HG03280 (cell line): ENCODE measurements around the gene CEP97.
"Not testable (repeated sequence)": the region's sequence is repeated elsewhere in the genome, so short reads cannot be mapped to it uniquely, and the experiment has no call there.

Experiments
- ATAC-seq: cut with Tn5 transposase; IDR thresholded peaks from one replicate; pipeline ENCODE4 v1.9.1; 2021; ENCODE audit warnings: mild to moderate bottlenecking, moderate library complexity; ENCODE audit not compliant: unreplicated experiment

Gene CEP97, protein sequence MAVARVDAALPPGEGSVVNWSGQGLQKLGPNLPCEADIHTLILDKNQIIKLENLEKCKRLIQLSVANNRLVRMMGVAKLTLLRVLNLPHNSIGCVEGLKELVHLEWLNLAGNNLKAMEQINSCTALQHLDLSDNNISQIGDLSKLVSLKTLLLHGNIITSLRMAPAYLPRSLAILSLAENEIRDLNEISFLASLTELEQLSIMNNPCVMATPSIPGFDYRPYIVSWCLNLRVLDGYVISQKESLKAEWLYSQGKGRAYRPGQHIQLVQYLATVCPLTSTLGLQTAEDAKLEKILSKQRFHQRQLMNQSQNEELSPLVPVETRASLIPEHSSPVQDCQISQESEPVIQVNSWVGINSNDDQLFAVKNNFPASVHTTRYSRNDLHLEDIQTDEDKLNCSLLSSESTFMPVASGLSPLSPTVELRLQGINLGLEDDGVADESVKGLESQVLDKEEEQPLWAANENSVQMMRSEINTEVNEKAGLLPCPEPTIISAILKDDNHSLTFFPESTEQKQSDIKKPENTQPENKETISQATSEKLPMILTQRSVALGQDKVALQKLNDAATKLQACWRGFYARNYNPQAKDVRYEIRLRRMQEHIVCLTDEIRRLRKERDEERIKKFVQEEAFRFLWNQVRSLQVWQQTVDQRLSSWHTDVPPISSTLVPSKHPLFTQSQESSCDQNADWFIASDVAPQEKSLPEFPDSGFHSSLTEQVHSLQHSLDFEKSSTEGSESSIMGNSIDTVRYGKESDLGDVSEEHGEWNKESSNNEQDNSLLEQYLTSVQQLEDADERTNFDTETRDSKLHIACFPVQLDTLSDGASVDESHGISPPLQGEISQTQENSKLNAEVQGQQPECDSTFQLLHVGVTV

DNA sequence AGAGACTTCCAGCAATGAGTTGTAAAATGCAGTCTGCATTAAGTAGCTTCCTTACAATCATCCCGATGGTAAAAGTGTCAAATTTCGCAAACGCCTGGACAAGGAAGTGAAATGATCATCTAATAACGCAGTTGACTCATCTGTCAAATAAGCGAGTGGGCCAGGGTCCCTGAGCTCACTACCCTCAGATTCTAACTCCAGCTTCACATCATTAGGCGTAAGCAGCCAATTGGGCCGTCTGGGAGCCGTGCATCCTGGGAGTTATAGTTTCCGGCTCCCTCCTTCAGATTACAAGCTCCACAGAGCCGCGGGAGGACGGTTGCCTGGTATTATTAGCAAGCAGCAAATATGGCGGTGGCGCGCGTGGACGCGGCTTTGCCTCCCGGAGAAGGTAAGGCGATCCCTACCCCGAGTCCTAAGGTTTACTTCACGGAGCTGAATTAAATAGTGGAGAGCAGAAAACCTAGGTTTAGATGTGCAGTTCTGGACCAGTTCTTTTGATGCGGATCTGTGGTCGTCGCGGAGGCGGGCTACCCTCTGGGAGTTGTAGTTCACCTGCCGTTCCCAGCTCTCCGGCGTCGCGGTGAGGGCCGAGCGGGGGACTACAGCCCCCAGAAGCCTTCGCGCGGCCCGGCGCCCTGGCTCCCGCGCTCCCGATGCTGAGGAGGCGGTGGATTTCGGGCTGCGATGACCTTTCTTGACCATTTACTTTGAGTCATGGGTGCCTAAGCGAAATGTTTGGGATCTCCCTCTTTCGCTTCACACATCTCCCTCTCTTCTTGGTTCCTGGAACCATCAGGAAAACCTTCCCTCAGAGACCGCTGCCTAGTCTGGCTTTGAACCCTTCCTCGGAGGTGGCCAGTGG, at the start of gene CEP97:
Gene CEP97 (plus strand): TSS at position 286 of the 865 bp plus-strand sequence. CDS start 63 bp downstream, at position 349.
- peak; percentile 88 for ATAC-seq

DNA sequence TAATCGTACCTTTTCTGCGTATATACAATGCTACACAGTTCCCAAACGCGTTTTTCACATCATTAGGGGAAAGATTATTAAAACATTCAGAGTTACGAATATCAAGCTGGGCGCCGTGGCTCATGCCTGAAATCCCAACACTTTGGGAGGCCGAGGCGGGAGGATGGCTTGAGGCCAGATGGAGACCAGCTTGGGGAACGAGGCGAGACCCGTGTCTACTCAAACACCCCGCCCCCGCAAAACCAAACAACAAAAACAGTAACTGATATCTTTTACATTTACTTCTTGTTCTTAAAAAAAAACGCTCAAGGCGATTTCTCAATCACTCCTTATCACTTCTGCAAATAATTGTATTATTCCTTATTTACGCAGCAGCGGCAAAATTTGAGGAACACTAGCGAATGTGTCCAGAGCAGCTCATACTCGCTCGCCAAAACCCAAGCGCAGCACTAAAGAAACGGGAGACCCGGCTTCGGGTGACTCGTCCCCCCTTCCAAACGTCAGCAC, 48.7 kb upstream of the CEP97 start:
- no peak for ATAC-seq

DNA sequence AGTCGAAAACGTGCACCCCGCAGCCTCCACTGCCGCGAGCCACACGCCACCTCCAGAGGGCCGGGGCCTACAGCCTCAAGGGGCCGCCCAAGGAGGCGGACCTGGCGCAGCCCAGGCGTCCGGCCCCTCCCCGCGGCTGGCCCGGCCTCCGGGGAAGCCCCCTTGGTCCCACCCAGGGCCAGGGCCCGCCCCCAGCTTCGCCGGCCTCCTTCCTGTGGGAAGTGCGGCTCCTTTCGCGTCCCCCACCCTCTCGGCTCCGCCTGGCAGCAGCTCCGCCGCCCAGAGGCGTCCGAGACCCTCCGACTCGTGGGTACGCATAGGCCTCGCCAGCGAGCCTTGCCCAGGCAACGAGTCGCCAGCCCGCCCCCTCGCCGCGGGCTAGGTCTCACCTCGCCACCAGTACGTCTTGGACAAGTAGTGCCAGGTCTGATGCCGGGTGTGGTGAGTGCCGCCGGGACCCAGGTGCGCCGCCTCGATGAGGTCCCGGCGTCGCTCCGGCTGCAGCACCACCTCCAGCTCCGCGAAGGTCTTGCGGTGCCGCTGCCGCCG, 48.1 kb upstream of the CEP97 start:
- peak; percentile 87 for ATAC-seq

DNA sequence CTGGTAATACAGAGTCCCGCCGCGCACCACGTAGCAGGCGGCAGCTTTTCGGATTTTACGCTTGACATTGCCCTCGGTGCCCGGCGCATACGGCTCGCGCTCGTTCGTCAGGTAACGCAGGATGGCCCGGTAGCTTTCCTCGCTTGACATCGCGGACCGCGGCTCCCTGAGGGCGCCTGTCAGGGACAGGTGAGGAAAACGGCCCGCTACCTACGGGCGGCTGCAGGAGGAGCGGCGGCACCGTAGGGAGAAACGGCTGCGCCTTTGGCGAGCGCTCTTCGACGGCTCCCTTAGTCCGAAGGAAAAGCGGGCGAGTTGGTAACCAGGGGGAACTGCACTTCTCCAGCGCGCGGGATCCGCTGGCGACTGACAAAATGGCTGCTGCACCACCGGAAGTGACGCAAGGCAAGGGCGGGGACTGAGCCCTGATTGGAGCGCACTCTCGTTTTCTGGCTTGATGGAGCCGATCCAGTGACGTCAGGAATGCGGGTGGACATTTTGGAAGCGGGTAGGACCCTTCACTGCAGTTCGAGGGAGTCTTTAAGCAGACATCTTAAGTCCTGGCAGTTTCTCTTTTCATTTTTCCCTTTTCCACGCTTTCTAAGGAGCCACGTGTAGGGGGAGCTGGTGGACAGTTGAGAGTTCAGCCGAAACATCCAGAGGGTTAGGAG, 47.5 kb upstream of the CEP97 start, which contains the start of gene ZBTB11:
Gene ZBTB11 (minus strand): TSS at position 368 of the 671 bp plus-strand sequence. CDS start 218 bp downstream, at position 150.
- ATAC-seq, result peak; percentile 66

DNA sequence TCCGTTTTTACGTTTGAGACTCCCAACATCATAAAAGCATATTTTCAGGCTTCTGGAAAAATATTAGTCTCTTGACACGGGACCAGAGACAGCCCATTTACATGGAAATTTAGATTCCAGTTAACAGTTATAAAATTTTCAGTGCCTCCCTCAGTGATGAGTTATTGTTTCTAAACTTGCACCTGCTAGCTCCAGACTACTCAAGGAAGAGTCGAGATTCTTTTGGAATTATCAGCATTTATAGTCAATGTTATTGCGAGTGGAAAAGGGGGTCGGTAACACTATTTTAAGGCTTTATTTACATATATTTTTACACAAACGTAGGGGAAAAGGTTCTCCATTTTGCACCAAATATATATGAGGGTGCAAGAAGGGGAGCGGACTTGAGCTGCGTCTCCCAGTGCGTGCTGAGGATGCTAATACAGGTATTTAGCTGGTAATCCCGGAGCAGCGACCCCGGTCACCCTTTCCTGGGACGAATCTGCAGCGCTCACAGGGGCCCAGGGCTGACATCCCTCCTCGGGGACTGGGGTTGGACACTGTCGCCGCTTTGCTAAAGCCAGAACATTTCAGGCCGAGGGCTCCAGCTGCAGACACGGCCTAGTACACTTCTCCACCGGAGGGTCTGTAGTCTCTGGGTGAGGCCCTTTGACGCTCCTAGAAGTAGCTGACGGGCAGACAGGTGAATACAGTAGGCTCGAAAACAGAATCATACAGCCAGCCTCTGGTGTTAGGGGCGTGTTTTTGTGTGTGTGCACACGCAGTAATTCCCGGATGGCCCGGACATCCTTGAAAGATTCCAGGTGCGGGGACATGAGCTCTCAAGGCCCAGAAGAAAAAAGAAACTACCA, 46.8 kb upstream of the CEP97 start:
- no peak for ATAC-seq

DNA sequence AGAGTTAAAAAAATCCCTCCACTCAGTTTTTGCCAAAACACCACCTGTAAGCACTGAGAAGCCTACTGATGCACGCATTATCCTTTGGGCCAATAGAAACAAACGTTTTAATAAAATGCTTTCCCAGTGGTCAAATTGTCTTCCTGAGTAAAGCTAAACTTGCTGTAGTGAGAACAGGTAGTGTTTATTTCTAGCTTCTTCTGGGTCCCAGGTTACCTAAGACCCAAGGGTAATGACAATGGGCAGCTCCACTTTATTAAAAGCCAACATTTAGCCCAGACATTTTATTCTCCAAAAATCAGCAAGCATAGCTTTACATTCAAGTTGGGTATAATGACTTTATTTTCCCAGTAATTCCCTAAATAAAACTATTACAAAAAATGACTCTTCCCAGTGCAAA, 45.6 kb upstream of the CEP97 start:
- ATAC-seq, result not testable (repeated sequence)

DNA sequence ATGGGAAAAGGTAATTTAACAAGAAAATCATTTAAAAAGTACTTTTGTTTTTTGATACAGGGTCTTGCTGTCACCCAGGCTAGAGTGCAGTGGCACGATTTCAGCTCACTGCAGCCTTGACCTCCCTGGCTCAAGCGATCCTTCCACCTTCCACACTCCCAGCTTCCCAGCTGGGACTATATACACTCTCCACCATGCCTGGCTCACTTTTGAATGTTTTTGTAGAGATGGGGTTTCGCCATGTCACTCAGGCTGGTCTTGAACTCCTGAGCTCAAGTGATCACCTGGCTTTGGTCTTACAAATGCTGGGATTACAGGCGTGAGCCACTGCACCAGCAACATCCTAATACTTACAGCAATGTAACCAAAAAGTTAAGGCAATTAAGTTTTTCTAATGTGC, 43.9 kb upstream of the CEP97 start:
- no peak for ATAC-seq

DNA sequence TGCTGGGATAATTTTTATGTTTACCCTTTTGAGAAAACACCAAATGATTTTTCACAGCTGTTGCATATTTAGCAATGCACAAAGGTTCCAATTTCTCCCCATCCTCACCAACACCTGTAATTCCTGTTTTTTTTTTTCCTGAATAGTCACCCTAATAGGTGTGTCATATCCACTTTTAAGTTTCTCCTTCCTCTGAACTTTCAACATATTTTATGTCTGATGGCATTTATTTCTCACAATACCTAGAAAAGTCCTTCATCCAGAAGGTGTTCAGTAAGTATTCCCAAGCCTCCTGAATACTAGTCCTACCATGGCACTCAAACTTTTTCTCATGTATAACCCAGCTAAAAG, 39.4 kb upstream of the CEP97 start:
- no peak for ATAC-seq

DNA sequence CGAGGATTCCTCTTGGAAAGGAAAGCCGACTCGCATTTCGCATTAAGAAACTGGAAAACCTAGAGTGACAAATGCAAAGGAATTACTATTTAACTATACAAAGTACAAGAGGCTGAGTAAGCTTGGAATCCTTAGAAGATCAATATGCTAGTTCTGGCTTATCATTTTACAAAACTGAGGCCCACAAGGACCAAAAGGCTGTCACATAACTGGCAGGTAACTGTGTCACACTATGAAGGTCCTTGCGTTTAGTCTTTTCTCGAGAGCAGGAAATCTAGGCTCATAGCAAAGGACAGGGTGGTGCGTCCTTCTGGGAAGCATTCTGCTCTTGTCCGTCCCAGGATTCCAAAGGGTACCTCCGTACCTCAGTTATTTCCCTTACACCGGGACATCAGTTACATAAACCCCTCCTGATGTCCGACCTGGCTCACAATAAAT, 38.5 kb upstream of the CEP97 start:
- ATAC-seq, result peak; percentile 4

DNA sequence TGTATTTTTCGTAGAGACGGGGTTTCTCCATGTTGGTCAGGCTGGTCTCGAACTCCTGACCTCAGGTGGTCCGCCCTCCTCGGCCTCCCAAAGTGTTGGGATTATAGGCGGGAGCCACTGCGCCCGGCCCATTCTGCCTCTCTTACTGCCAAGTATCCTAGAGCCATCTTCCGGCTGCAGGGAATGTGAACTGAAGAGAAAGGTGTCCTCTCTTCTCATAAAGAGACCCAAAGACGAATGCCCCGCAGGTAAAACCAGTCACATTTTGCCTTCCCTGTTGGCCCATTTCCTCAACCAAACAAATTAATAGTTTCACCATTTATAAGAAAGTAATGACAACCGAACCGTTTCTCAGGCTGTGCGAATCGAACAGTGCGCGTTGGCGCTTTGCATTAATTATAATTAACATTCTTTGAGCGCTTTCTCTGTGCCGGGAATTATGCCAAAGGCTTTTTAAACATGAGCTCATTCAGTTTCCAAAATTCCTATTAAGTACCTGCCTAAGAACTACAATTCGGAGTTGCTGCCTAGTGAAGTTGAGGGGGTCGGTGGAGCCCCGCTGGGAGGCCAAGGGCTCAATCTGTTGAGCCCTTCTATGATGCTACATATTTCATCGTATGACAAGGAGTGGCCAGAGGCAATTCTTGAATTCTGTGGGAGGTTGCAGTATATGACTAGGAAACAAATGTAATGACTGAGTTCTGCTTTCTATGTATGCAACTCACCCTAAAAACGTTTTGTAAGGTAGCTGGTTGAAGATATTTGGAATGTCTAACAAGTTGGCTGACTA, 37.1 kb upstream of the CEP97 start:
- no peak for ATAC-seq

DNA sequence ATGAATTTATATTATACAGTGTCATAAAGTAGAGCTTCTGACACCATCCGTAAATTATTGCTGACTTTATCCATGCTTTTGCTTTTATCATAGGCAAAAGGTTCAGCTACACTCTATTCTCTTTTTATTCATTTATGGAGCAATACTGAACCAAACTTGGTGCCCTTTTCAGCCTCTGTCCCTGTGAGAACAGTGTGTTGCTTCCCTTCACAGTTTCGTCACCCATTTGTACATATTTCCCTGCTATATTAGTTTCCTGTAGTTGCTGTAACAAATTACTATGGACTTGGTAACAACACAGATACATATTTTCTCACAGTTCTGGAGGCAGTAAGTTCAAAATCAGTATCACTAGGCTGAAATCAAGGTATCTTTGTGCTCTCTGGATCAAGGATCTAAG, 35.1 kb upstream of the CEP97 start:
- no peak for ATAC-seq

DNA sequence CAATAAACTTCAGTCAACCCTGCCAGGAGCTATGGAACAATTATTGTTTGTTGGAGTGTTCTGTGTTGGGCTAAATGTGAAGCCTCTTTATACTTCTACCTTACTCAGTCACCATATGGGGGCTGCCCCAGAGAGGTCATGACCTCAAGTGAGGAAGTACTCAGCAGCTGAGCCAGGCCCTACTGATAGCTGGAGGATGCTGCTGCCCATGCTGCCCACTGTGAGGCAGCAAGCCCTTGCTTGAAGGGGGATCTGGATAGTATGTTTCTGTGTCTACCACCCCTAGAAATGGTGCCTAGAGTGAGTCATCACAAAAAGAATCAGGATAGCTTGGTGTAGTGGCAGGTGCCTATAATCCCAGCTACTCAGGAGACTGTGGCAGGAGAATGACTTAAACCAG, 33.4 kb upstream of the CEP97 start:
- ATAC-seq, result peak; percentile 26

DNA sequence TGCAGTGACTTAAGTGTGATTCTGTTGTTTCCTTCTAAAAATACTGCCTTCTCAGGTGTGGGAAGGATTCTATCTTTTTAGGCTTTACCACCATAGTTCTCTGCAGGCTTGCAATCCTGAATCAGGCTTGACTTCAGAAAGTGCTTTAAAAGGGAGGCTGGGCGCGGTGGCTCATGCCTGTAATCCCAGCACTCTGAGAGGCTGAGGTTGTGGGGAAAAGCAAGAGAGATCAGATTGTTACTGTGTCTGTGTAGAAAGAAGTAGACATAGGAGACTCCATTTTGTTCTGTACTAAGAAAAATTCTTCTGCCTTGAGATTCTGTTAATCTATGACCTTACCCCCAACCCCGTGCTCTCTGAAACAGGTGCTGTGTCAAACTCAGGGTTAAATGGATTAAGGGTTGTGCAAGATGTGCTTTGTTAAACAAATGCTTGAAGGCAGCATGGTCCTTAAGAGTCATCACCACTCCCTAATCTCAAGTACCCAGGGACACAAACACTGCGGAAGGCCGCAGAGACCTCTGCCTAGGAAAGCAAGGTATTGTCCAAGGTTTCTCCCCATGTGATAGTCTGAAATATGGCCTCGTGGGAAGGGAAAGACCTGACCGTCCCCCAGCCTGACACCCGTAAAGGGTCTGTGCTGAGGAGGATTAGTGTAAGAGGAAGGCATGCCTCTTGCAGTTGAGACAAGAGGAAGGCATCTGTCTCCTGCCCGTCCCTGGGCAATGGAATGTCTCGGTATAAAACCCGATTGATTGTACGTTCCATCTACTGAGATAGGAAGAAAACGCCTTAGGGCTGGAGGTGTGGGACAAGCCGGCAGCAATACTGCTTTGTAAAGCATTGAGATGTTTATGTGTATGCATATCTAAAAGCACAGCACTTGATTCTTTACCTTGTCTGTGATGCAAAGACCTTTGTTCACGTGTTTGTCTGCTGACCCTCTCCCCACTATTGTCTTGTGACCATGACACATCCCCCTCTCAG, 32.4 kb upstream of the CEP97 start:
- ATAC-seq, result not testable (repeated sequence)

DNA sequence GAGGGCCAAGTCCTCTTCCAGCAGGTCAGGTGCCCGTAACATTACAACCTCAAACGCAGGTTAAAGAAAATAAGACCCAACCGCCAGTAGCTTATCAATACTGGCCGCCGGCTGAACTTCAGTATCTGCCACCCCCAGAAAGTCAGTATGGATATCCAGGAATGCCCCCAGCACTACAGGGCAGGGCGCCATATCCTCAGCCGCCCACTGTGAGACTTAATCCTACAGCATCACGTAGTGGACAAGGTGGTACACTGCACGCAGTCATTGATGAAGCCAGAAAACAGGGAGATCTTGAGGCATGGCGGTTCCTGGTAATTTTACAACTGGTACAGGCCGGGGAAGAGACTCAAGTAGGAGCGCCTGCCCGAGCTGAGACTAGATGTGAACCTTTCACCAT, 30.9 kb upstream of the CEP97 start:
- ATAC-seq, result peak; percentile 93

DNA sequence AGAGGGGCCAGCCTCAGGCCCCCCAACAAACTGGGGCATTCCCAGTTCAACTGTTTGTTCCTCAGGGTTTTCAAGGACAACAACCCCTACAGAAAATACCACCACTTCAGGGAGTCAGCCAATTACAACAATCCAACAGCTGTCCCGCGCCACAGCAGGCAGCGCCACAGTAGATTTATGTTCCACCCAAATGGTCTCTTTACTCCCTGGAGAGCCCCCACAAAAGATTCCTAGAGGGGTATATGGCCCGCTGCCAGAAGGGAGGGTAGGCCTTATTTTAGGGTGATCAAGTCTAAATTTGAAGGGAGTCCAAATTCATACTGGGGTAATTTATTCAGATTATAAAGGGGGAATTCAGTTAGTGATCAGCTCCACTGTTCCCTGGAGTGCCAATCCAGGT, 29.6 kb upstream of the CEP97 start:
- ATAC-seq, result not testable (repeated sequence)

DNA sequence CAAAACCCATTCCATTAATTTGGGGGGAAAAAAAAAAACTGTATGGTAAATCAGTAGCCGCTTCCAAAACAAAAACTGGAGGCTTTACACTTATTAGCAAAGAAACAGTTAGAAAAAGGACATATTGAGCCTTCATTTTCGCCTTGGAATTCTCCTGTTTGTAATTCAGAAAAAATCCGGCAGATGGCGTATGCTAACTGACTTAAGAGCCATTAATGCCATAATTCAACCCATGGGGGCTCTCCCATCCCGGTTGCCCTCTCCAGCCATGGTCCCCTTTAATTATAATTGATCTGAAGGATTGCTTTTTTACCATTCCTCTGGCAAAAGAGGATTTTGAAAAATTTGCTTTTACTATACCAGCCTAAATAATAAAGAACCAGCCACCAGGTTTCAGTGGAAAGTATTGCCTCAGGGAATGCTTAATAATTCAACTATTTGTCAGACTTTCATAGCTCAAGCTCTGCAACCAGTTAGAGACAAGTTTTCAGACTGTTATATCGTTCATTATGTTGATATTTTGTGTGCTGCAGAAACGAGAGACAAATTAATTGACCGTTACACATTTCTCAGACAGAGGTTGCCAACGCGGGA, 28.5 kb upstream of the CEP97 start:
- no peak for ATAC-seq
